ENCODE data around the gene FAM181B.

- no peak for TF ChIP-seq CTCF (conservative IDR thresholded peaks at IDR 0.05 in 1 of 2, IDR thresholded peaks at IDR 0.05 in 1 of 2; ENCODE audit: low read depth in 1 of 2, low read length in 2 of 2)
- no peak for TF ChIP-seq EZH2 (IDR thresholded peaks at IDR 0.05; ENCODE audit: low read length, missing control alignments)
Measured at GRCh38 chr11:82775218-82775617, 41.6 kb upstream of the FAM181B start.

Measured in fibroblast of lung (primary cell).